ENCODE results near the gene HOXB2.

The HOXB2 gene

DNA sequence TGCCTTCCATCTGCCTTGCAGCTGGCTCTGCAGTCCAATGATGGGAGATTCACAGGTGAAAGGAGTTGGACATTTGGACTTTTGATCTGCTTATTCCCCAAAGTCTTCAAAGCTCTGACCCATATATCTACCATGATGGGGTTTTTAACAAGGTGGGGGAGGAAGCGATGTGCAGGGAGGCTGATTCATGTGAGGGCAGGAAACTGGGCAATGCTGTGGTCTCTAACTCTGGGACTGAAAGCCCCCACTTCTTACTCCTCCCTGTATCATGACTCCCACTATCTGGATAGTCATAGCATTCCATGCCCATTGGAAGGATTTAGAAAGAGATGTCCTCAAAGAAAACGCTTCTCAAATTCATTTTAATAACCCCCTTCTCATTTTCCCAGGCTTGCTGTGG, 30.4 kb downstream of the HOXB2 start:
- Histone ChIP-seq H3K4me1 (ENCODE audit: insufficient read depth, low read length) (no peaks in the 10 kb centered on the region), H3K36me3 (ENCODE audit: insufficient read depth, low read length) (no peaks in the 10 kb centered on the region), H2AFZ (ENCODE audit: low read depth, low read length) (no peak overlapping the region), H3K9me3 (ENCODE audit: insufficient read depth, low read length, severe bottlenecking) (no peaks in the 10 kb centered on the region), H3K4me3 (ENCODE audit: low read depth in 1 of 2, low read length in 2 of 2) (no peak overlapping the region), H3K4me2 (ENCODE audit: insufficient read depth, low read length) (no peak overlapping the region), H3K9ac (ENCODE audit: low read depth, low read length) (no peak overlapping the region), H4K20me1 (ENCODE audit: insufficient read depth, low read length) (no peaks in the 10 kb centered on the region), H3K79me2 (ENCODE audit: insufficient read depth, low read length) (no peaks in the 10 kb centered on the region), H3K27ac (ENCODE audit: low read length) (no peak overlapping the region), H3K27me3 (ENCODE audit: insufficient read depth, low read length, poor library complexity) (peaks cover 24% of the 10 kb centered on the region)
- DNase-seq (no peak), ATAC-seq (ENCODE audit: insufficient read depth, low read depth) (no peak)
- TF ChIP-seq EZH2 (IDR thresholded peaks at IDR 0.05; ENCODE audit: borderline replicate concordance, low read depth, low read length, severe bottlenecking): no peak
- TF ChIP-seq, protein P1, sequence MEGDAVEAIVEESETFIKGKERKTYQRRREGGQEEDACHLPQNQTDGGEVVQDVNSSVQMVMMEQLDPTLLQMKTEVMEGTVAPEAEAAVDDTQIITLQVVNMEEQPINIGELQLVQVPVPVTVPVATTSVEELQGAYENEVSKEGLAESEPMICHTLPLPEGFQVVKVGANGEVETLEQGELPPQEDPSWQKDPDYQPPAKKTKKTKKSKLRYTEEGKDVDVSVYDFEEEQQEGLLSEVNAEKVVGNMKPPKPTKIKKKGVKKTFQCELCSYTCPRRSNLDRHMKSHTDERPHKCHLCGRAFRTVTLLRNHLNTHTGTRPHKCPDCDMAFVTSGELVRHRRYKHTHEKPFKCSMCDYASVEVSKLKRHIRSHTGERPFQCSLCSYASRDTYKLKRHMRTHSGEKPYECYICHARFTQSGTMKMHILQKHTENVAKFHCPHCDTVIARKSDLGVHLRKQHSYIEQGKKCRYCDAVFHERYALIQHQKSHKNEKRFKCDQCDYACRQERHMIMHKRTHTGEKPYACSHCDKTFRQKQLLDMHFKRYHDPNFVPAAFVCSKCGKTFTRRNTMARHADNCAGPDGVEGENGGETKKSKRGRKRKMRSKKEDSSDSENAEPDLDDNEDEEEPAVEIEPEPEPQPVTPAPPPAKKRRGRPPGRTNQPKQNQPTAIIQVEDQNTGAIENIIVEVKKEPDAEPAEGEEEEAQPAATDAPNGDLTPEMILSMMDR (IDR thresholded peaks at IDR 0.05; ENCODE audit: borderline replicate concordance, extremely low read depth, low read length, poor library complexity, severe bottlenecking): no peak

DNA sequence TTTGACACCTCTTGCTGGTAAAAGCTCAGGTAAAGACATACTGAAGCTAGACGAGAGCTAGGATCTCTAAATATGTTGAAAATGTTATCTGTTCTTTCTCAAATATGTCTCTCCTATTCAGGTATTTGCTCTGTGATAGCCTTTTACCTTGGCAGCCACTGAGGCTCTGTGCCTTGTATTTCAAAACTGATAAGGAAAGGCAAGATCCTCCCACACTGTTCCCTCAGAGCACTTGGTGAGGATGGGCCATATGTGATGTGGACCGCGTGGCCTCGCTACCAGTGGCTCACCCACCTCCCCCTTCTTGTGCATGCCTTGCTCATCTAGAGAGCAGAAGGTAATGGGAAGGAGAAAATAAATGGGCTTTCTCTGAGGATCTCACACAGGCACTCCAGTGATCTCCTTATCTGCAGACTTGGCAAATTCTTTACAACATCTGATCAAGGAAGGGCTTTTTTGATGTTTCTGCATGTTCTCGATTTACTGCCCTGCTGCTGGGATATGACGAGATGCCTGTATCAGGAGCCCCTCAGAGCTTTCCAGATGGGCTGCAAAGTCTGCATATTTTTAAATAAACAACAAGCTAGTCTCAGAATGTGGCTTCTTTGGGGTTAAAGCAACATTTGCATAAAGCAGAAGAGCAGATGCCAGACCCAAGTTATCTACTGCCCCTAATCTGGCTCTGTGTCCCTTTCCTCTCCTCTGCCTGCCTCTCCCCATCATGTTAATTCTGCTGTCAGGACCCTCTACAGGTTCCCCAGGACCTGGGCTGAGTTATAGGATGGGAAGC, 31.0 kb downstream of the HOXB2 start:
- no peaks in the 10 kb centered on the region for H3K4me1 ChIP-seq (ENCODE audit: insufficient read depth, low read length)

DNA sequence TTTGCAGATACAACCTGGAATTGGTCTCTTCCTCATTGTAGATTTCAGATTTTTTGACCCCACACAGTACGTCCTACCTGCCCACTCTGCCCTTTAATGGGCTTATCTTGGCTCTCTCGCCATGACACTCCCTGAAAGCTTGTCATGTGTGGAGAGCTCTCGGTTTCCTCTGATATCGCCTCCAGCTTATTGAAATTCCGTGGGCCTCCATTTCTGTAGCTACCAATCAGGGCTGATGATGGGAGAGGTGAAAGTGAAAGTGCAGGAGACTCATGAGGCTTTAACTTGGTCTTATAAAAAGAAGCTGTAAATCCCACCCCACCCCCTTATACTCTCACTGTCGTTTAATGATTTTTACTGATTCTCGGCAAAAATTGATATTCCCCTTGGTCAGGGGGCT, 31.8 kb downstream of the HOXB2 start:
- no peaks in the 10 kb centered on the region for H3K36me3 ChIP-seq (ENCODE audit: insufficient read depth, low read length)
- H3K9me3 ChIP-seq (ENCODE audit: insufficient read depth, low read length, severe bottlenecking): no peaks in the 10 kb centered on the region
- no peak overlapping the region for H3K4me2 ChIP-seq (ENCODE audit: insufficient read depth, low read length)
- no peak overlapping the region for H3K9ac ChIP-seq (ENCODE audit: low read depth, low read length)
- ATAC-seq (ENCODE audit: insufficient read depth, low read depth) (peak; percentile 67), DNase-seq (peak; percentile 7)
- H3K79me2 ChIP-seq (ENCODE audit: insufficient read depth, low read length): no peaks in the 10 kb centered on the region
- TF ChIP-seq, protein P1 (IDR thresholded peaks at IDR 0.05; ENCODE audit: borderline replicate concordance, extremely low read depth, low read length, poor library complexity, severe bottlenecking): no peak
- TF ChIP-seq EZH2 (IDR thresholded peaks at IDR 0.05; ENCODE audit: borderline replicate concordance, low read depth, low read length, severe bottlenecking): no peak
- H2AFZ ChIP-seq (ENCODE audit: low read depth, low read length): no peak overlapping the region
- H3K4me1 ChIP-seq (ENCODE audit: insufficient read depth, low read length): no peaks in the 10 kb centered on the region
- H3K4me3 ChIP-seq (ENCODE audit: low read depth in 1 of 2, low read length in 2 of 2): no peak overlapping the region
- no peaks in the 10 kb centered on the region for H4K20me1 ChIP-seq (ENCODE audit: insufficient read depth, low read length)
- no peak overlapping the region for H3K27ac ChIP-seq (ENCODE audit: low read length)
- H3K27me3 ChIP-seq (ENCODE audit: insufficient read depth, low read length, poor library complexity): peaks cover 24% of the 10 kb centered on the region

More for the DNA sequence above, 31.0 kb downstream of the HOXB2 start:
- DNase-seq: no peak
- Histone ChIP-seq H3K4me3 (ENCODE audit: low read depth in 1 of 2, low read length in 2 of 2) (no peak overlapping the region), H4K20me1 (ENCODE audit: insufficient read depth, low read length) (no peaks in the 10 kb centered on the region), H3K79me2 (ENCODE audit: insufficient read depth, low read length) (no peaks in the 10 kb centered on the region), H3K27me3 (ENCODE audit: insufficient read depth, low read length, poor library complexity) (peaks cover 24% of the 10 kb centered on the region), H3K27ac (ENCODE audit: low read length) (no peak overlapping the region), H3K36me3 (ENCODE audit: insufficient read depth, low read length) (no peaks in the 10 kb centered on the region), H3K9ac (ENCODE audit: low read depth, low read length) (no peak overlapping the region), H3K4me2 (ENCODE audit: insufficient read depth, low read length) (no peak overlapping the region), H3K9me3 (ENCODE audit: insufficient read depth, low read length, severe bottlenecking) (no peaks in the 10 kb centered on the region), H2AFZ (ENCODE audit: low read depth, low read length) (no peak overlapping the region)
- no peak for ATAC-seq (ENCODE audit: insufficient read depth, low read depth)
- TF ChIP-seq, protein P1 (IDR thresholded peaks at IDR 0.05; ENCODE audit: borderline replicate concordance, extremely low read depth, low read length, poor library complexity, severe bottlenecking): no peak

Data from DND-41 (cell line).